Right atrium auricular region (tissue), 2 donors: ENCODE measurements around the gene GATA3. TPM values are rescaled to one million over a fixed set of nuclear protein-coding genes. Genes with fewer than 3 reads are reported as not detected.

Experiments
- DNase-seq: peaks from one replicate; pipeline ENCODE4 v3.0.0-alpha.2; 2019; ENCODE audit warnings: low spot score
- H3K27ac ChIP-seq, 2 donors: fragments of 200-600 bp; sonication (generic); 1 replicate in 1 of 2; 2 replicates in 1 of 2; pipeline ENCODE4 v1.5.1; 2016 to 2019
- H3K27me3 ChIP-seq, 2 donors: fragments of 200-600 bp; sonication (generic); one replicate each; pipeline versions ENCODE4 v1.5.1 to v1.6.0; 2017 to 2019
- H3K36me3 ChIP-seq: fragments of 200-600 bp; sonication (generic); one replicate; pipeline ENCODE4 v1.5.1; 2016
- H3K4me1 ChIP-seq, 2 donors: fragments of 200-600 bp; sonication (generic); one replicate each; pipeline versions ENCODE4 v1.5.1 to v1.6.0; 2017 to 2019
- H3K4me3 ChIP-seq, 2 donors: fragments of 200-600 bp; sonication (generic); 1 replicate in 1 of 2; 2 replicates in 1 of 2; pipeline ENCODE4 v1.5.1; 2017 to 2019; ENCODE audit warnings: mild to moderate bottlenecking in 1 of 2, moderate library complexity in 1 of 2
- H3K9me3 ChIP-seq, 2 donors: fragments of 200-600 bp; sonication (generic); one replicate each; pipeline ENCODE4 v1.5.1; 2019
- total RNA-seq, 2 donors: library from RNA; depleted of rRNA; stranded (reverse); fragments of >200 nt; gene quantifications; one replicate each; pipeline ENCODE4 v1.1.0, GENCODE V29; 2016
- TF ChIP-seq, protein P1 (sequence below), 2 donors: fragments of 200-600 bp; sonication (generic); IDR thresholded peaks; one replicate each; pipeline ENCODE4 v1.5.1; 2019; ENCODE audit warnings: antibody characterized with exemption in 2 of 2

Gene GATA3
- total RNA-seq, 2 donors from 2014 or later = 0.52 to 1.4 TPM

GRCh38 chr10:8115618-8115980, 61.1 kb downstream of the GATA3 start:
- Histone ChIP-seq H3K27ac (no peak overlapping the region), H3K9me3 (no peaks in the 10 kb centered on the region), H3K4me1 (no peaks in the 10 kb centered on the region), H3K36me3 (no peaks in the 10 kb centered on the region), H3K4me3 (no peak overlapping the region), H3K27me3 (no peaks in the 10 kb centered on the region)
- no peak for DNase-seq
- TF ChIP-seq, protein P1, sequence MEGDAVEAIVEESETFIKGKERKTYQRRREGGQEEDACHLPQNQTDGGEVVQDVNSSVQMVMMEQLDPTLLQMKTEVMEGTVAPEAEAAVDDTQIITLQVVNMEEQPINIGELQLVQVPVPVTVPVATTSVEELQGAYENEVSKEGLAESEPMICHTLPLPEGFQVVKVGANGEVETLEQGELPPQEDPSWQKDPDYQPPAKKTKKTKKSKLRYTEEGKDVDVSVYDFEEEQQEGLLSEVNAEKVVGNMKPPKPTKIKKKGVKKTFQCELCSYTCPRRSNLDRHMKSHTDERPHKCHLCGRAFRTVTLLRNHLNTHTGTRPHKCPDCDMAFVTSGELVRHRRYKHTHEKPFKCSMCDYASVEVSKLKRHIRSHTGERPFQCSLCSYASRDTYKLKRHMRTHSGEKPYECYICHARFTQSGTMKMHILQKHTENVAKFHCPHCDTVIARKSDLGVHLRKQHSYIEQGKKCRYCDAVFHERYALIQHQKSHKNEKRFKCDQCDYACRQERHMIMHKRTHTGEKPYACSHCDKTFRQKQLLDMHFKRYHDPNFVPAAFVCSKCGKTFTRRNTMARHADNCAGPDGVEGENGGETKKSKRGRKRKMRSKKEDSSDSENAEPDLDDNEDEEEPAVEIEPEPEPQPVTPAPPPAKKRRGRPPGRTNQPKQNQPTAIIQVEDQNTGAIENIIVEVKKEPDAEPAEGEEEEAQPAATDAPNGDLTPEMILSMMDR (IDR thresholded peaks at IDR 0.05) = no peak

DNA sequence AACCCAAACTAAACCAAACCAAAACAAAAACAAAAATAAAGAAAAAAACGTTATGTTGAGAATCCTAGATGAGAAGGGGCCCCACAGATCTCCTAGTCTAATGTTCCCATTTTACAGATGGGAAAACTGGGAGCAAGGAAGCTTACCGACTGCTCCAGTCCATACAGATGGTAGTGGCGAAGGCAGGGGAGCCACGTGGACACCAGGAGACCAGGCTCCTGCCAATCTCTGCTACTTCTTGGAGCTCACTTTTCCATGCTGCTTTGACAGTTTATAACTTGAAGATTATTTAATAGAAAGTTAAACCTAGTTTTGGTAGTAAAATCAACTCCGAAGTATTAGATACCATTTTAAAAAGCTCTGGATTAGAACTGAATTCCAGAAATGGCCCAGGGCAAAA, 62.0 kb downstream of the GATA3 start:
- Histone ChIP-seq H3K27ac (no peak overlapping the region), H3K4me3 (no peak overlapping the region), H3K27me3 (no peaks in the 10 kb centered on the region), H3K36me3 (no peaks in the 10 kb centered on the region), H3K4me1 (no peaks in the 10 kb centered on the region), H3K9me3 (no peaks in the 10 kb centered on the region)
- DNase-seq = no peak
- TF ChIP-seq, protein P1 (IDR thresholded peaks at IDR 0.05) = no peak

DNA sequence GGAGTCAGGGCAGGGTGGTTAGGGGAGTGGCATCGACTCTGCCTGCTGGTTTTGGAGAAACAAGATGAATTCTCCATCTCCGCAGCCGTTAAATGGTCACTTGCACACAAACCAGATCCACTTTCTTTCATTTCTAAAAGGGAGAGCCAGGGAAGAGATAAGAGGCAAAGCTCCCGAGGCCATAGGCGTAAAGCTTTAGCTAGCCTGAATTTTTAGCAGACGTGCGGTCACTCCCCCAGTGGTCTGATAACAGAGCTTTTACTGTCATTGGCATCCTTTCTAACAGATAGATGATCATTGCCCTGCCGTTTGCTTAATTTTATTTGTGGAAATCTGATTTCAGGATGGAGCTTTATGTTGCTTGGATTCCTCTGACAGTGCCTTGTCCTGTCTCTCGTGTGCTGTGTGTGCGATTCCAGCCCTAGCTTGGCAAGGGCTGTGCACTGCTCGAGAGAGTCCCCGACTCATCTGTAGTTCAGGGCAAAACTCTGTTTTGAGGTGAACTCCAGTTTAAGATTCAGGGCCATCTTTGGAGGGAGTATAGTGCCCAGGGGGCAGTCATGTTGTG, 62.5 kb downstream of the GATA3 start:
- Histone ChIP-seq H3K27ac (no peak overlapping the region), H3K36me3 (no peaks in the 10 kb centered on the region), H3K4me1 (no peaks in the 10 kb centered on the region), H3K27me3 (no peaks in the 10 kb centered on the region), H3K9me3 (no peaks in the 10 kb centered on the region), H3K4me3 (no peak overlapping the region)
- TF ChIP-seq, protein P1 (IDR thresholded peaks at IDR 0.05) = no peak
- DNase-seq = no peak

- no peaks in the 10 kb centered on the region for H3K9me3 ChIP-seq
- no peak for DNase-seq
- TF ChIP-seq, protein P1 (IDR thresholded peaks at IDR 0.05) = no peak
- H3K36me3 ChIP-seq = no peaks in the 10 kb centered on the region
- H3K27me3 ChIP-seq = no peaks in the 10 kb centered on the region
- H3K27ac ChIP-seq = no peak overlapping the region
- no peaks in the 10 kb centered on the region for H3K4me1 ChIP-seq
- H3K4me3 ChIP-seq = no peak overlapping the region
These were observed 66.9 kb downstream of the GATA3 start for GRCh38 chr10:8121201-8121890.

GRCh38 chr10:8122611-8123369, 68.3 kb downstream of the GATA3 start:
- Histone ChIP-seq H3K4me1 (no peaks in the 10 kb centered on the region), H3K27me3 (no peaks in the 10 kb centered on the region), H3K36me3 (no peaks in the 10 kb centered on the region), H3K27ac (no peak overlapping the region), H3K9me3 (no peaks in the 10 kb centered on the region), H3K4me3 (no peak overlapping the region)
- DNase-seq = no peak
- TF ChIP-seq, protein P1 (IDR thresholded peaks at IDR 0.05) = no peak
